ENCODE results near the gene RTN1. TPM values are rescaled to one million over a fixed set of nuclear protein-coding genes. Genes with fewer than 3 reads are reported as not detected.

RTN1 gene
- total RNA-seq, 1 experiment from 2014 or later, result 0.05 TPM

- ChIA-PET CTCF (no interaction called here), POLR2A (no interaction called here)
- DNase-seq (ENCODE audit: low read depth, low spot score) (no peak), ATAC-seq (no peak)
- Histone ChIP-seq H3K9me3 (ENCODE audit: control insufficient read depth, insufficient read depth, low read depth, low read length) (no peaks in the 10 kb centered on the region), H3K27ac (ENCODE audit: low read length) (no peak overlapping the region), H3K4me3 (ENCODE audit: low read depth in 2 of 2, low read length in 2 of 2) (no peak overlapping the region), H3K4me1 (ENCODE audit: control insufficient read depth, insufficient read depth, low read length) (no peaks in the 10 kb centered on the region), H3K27me3 (ENCODE audit: control insufficient read depth, insufficient read depth, low read length) (no peaks in the 10 kb centered on the region), H3K36me3 (ENCODE audit: control insufficient read depth, insufficient read depth, low read length) (no peaks in the 10 kb centered on the region)
- intact Hi-C loops (cut with micrococcal nuclease; ENCODE audit: unreplicated experiment) (no loop called here), in situ Hi-C loops (cut with HindIII; ENCODE audit: low pct_unique_long_range_greater_than_20kb, low sequenced_read_pairs) (no loop called here)
- TF ChIP-seq SIN3A (IDR thresholded peaks at IDR 0.05; ENCODE audit: borderline replicate concordance, insufficient read depth, low read depth, low read length), result no peak
- no peak for TF ChIP-seq TCF7L2 (IDR thresholded peaks at IDR 0.05; ENCODE audit: low read depth, low read length)
- no peak for TF ChIP-seq REST (IDR thresholded peaks at IDR 0.05; ENCODE audit: insufficient read depth in 1 of 2, low read depth in 2 of 2, low read length in 1 of 2)
- BruUV-seq (replicated peaks), result no TSS peak
Observed at GRCh38 chr14:59836116-59836515, 34.5 kb downstream of the RTN1 start.

- TF ChIP-seq CTCF (IDR thresholded peaks at IDR 0.05) (no peak), SIN3A (IDR thresholded peaks at IDR 0.05; ENCODE audit: borderline replicate concordance, insufficient read depth, low read depth, low read length) (no peak), REST (IDR thresholded peaks at IDR 0.05; ENCODE audit: insufficient read depth in 1 of 2, low read depth in 2 of 2, low read length in 1 of 2) (no peak), POLR2AphosphoS5 (IDR thresholded peaks at IDR 0.05; ENCODE audit: low read depth, low read length) (no peak), TCF7L2 (IDR thresholded peaks at IDR 0.05; ENCODE audit: low read depth, low read length) (no peak)
- intact Hi-C loops (cut with micrococcal nuclease; ENCODE audit: unreplicated experiment), result no loop called here
- ATAC-seq, result no peak
- no peaks in the 10 kb centered on the region for H3K4me1 ChIP-seq (ENCODE audit: control insufficient read depth, insufficient read depth, low read length)
- no peak overlapping the region for H3K4me3 ChIP-seq (ENCODE audit: low read depth in 2 of 2, low read length in 2 of 2)
- H3K27ac ChIP-seq (ENCODE audit: low read length), result no peak overlapping the region
- H3K27me3 ChIP-seq (ENCODE audit: control insufficient read depth, insufficient read depth, low read length), result no peaks in the 10 kb centered on the region
- in situ Hi-C loops (cut with HindIII; ENCODE audit: low pct_unique_long_range_greater_than_20kb, low sequenced_read_pairs), result no loop called here
- no TSS peak for BruUV-seq (replicated peaks)
- ChIA-PET CTCF (no interaction called here), POLR2A (no interaction called here)
- no peaks in the 10 kb centered on the region for H3K9me3 ChIP-seq (ENCODE audit: control insufficient read depth, insufficient read depth, low read depth, low read length)
- DNase-seq (ENCODE audit: low read depth, low spot score), result no peak
- no peaks in the 10 kb centered on the region for H3K36me3 ChIP-seq (ENCODE audit: control insufficient read depth, insufficient read depth, low read length)
Observed at GRCh38 chr14:59832653-59833294, 37.8 kb downstream of the RTN1 start.

All from Panc1 (cell line).